ENCODE data around the gene TXNDC17.

GRCh38 chr17:6602141-6602540 lies 38.7 kb upstream of the TXNDC17 start:
- no peak for TF ChIP-seq CTCF (IDR thresholded peaks at IDR 0.05)
- TF ChIP-seq TCF7L2 (IDR thresholded peaks at IDR 0.05; ENCODE audit: low read depth, low read length): no peak
- no peak for TF ChIP-seq POLR2AphosphoS5 (IDR thresholded peaks at IDR 0.05; ENCODE audit: low read depth, low read length)

Data from Panc1 (cell line).